ENCODE data around the gene MGMT.
A peak's percentile ranks its signal among the peaks of the same experiment; 100 is the strongest.

The MGMT gene

DNA sequence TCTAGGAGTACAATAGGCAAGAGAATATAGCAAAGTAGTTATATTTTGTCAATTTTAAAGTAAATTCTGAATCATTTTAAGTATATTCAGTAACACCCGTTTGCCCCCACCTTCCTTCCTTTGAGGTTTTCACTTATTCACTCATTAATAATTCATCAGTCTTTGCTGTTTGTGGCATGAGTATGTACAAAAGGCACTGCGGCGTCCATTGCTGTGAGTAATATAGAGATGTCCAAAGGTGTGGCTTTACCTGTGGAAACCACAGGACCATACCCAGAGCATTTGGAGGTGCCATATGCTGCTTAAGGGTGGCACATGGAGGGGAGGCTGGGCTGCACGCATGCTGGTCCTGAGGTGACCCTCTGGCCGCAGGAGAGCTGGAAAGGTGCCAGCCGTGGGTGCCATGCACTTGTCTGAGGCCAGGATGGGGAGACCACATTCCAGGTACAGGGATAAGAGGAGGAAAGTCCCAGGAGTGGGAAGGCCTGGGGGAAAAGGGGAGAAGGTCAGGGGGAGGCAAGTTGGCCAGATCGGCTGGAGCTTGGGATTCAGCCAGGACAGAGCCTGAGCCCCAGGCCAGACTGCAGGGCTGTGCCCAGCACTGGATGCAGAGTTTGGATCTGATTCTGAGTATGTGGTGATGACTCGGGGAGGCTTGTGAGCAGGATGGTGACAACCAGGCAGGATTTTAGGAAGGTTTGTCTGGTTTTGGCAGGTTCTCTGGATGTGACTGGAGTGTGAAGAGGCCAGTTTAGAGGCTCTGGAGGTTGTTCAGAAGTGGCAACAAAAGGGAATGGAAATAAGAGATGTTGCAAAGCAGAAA, 223.4 kb downstream of the MGMT start:
- peak; percentile 86 for DNase-seq (ENCODE audit: low spot score)

- DNase-seq (ENCODE audit: low spot score), result no peak
These were observed 225.7 kb downstream of the MGMT start for GRCh38 chr10:129692695-129693094.

- DNase-seq (ENCODE audit: low spot score), result no peak
These were observed 226.3 kb downstream of the MGMT start for GRCh38 chr10:129693382-129693781.

DNA sequence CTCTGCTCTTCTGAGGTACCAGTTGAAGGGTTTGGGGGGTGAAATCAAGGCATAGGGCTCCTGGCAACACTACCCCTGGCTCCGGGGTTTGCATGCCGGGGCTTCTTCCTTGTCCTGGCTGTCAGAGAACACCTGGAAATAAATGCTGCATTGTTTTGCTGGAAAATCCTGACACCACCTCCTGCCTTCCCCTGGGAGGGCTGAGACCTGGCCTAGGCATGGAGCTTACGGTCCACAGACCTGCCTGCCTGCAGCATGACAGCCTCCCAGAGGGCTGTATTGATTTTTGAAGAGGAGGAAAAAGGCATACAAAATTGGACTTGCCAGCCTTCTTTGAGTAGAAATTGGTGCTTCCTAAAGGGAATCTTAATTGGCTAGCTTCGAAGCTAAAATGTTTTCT, 227.1 kb downstream of the MGMT start:
- DNase-seq (ENCODE audit: low spot score), result no peak

DNA sequence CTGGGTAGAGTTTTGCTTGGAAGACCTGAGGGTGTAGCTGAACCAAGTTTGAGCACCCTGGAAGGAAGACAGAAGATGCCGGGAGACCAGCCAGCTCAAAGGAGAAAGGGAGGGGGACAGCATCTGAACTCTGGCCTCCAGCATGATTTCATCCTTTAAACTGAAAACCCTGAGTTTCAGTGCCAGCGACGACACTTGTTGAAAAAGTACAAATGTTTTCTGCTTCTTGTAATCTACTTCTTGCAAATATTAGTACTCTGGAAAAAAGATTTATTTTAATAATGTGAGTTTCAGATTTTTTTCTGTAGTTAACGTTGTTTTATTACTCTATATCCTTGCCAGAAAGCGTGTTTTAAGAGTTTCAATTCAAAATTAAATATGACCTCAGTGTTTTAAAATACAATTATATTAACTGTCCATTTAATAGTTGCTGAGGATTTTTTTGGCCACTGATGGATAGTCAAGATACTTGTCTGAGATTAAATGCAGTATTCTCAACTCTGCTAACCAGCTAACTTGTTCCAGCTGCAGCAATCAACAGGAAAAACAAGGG, 227.7 kb downstream of the MGMT start:
- no peak for DNase-seq (ENCODE audit: low spot score)

- peak; percentile 4 for DNase-seq (ENCODE audit: low spot score)
These were observed 228.6 kb downstream of the MGMT start for GRCh38 chr10:129695671-129696070.

GRCh38 chr10:129696636-129697035, 229.6 kb downstream of the MGMT start:
- DNase-seq (ENCODE audit: low spot score), result no peak

GRCh38 chr10:129697463-129698247, 230.6 kb downstream of the MGMT start:
- DNase-seq (ENCODE audit: low spot score), result no peak

DNA sequence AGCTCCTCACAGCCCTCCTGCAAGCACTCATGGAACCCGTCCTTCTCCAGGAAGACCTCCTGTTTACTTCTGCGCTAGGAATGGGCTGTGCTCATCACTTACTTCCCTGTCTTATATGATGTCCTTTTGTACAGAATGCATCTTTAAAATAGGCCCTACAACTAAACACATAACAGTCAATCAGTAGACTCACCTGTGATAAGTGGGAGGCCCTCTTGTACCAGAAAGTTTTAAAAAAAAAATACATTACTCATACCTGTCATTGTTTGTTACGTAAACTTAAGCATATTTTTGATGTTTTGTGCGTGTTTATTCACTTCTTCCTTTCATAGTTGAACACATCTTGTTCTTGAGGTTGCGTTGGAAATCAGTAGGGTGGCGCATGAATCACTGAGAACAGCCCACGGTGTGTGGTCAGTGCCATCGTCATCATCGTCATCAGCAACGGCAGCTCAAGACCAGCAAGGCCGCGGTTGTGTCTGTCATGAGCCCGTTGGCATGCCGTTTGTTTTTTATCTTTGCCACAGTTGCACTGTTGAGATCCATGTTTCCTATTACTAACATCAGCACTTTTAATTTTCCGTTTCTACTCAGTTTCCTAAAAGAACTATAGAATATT, 232.8 kb downstream of the MGMT start:
- no peak for DNase-seq (ENCODE audit: low spot score)

DNA sequence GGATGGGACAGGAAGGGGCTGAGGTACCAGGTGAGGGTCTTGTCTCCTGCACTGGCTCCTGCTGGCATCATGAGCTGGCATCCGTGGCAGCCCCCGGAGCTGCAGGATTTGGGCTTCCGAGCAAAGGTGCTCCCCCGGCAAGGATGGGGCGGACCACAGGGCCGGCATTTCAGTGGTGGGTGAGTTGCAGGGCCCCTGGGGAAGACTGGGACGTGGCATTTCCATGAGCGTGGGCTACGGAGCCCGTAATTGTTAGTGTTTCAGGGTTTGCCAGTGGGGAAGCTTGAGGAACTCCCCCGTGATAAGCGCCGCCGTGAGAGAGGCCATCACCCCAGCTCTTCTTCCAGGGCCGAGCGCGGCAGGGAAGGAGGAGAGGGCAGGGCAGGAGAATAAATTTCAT, 235.6 kb downstream of the MGMT start:
- DNase-seq (ENCODE audit: low spot score), result no peak

DNA sequence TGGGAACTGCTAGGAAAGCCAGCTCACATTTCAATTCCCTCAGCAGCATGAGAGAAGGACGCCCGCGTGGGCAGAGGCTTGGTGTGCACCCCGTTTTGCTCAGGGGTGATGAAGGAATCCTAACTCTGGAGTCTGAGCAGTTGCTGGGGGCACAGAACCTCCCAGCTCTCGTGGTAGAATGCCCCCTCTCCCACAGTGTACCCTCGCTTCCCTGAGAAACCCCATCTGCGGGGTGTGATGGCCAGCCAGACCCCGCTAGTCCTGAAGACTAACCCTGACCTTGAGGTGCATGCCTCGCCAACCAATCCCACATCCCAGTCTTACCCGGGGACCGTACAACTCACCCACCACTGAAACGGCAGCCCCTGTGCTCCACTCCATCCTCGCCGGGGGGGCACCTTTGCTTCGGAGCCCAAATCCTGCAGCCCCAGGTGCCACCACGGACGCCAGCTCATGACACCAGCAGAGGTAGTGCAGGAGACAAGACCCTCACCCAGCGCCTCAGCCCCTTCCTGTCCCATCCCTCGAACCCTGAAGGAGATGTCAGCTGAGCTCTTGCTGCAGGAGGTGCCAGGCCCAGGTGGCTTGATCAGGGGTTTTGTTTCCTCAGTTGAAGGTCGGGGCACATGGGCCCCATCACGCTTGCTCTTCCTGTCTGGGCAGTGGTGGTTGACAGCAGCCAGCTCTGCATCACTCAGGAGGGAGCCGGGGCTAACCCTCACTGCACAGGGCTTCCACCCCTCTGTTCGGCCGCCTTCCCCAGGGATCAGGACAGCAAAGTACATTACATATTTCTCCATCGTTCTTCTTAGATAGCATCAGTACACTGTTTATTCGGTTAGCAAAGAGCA, 236.5 kb downstream of the MGMT start:
- no peak for DNase-seq (ENCODE audit: low spot score)

DNA sequence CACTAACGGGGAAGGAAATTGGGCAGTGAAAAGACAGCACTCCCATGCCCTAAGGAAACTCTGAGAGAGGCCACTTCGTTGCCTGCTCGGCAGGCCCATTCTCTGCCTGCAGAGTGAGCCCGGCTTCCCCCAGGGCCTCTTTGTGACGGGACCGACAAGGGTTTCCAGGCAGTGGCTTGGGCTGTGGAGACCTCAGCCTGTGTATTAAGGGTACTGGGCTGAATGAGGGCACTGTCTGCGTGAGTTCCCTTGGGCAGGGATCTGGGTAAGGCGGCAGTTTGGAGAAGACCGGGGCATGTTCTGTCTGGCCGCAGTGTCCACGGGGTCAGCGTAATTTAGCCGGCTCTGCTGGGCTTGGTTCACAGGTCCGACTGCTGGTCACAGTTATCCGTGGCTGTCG, 237.2 kb downstream of the MGMT start:
- DNase-seq (ENCODE audit: low spot score), result no peak

DNA sequence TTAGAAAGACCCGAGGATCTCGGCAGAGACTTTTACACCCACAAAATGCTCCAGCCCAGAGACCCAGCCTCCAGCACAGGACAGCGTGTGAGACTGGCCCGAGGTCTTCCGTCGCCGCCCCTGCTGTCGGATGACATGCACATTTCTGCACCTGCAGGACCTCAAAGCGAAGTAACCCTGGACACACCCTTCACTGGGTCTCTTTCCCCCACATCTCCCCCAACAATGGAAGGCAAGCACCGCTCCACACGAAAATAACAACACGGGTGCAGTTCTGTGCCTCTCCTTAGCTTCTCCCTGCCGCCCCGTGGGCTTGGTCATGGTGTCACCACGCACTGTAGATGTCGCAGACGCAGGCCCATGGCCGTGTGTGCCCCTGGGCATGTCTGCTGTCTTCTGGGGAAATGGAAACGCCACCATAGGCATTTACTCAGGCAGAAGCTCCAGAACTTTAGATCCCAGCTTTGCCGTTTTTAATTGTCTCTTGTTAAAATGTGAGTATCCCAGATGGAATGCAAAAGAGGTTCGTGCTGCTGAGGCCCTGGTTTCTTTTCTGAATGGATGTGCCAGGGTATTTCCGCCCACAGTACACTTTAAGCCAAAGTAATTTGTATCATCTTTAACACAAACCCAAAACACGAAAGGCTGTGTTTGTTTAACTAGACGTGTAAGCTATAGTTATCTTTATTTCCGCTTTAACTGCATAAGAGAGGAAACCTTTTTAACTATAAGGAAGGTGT, 237.9 kb downstream of the MGMT start:
- DNase-seq (ENCODE audit: low spot score), result no peak

GRCh38 chr10:129705676-129706075, 238.6 kb downstream of the MGMT start:
- no peak for DNase-seq (ENCODE audit: low spot score)

DNA sequence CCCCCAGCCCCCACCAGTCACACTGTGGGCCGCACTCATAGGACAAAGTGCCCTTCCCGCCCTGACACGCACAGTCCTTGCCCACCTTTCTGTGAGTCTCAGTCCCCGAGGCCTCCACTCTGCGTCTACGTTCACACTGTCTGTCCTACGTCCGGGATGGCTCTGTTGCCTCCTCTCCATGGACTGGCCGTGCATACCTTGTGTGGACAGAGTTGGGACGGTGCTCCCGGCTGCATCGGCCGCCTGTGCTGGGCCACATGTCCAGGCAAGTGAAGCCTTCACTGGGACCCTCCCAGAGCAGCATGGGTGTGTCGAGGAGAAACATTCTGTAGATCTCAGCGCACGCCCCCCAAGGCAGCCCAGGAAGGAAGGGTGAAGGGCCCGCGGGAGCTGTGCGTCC, 239.0 kb downstream of the MGMT start:
- DNase-seq (ENCODE audit: low spot score), result no peak

DNA sequence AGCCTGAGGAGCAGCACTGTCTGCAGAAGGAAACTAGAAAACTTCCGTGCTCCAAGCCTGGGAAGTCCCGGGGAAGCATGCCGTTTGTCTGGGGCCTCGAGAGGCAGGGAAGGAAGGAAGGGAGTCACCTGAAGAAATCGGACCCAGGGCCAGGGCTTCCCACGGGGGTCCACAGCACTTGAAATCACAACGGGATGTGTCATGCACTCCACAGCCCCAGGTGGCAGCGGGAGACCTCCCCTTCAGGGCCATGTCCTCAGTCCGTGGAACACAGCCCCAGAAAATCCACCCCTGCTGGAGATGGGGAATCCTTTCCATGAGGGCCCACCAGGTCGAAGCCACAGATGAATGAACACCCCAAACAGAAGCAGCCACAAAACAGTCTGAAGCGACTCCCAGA, 239.5 kb downstream of the MGMT start:
- DNase-seq (ENCODE audit: low spot score), result no peak

GRCh38 chr10:129707406-129708388, 240.7 kb downstream of the MGMT start:
- DNase-seq (ENCODE audit: low spot score), result no peak

DNA sequence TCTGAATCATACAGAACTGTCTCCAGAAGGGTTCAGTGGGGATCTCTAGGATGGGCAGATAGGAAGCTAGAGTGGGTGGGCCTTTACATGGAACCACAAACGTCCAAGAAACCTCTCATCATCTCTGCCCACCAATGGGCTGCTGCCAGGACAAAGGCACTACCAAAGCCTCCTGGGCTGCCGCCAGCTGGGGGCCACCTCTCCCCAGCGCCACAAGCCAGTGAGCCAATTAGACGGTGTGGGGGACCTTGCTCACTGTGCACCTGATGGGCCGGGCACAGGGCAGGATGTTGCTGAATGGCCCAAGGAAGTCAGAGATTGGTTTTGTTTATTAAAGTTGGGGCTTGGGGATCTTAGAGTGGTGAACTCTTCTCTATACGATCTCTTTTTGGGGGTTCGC, 242.1 kb downstream of the MGMT start:
- no peak for DNase-seq (ENCODE audit: low spot score)

GRCh38 chr10:129709627-129710509, 242.8 kb downstream of the MGMT start:
- no peak for DNase-seq (ENCODE audit: low spot score)
